ENCODE measurements around the gene MRTFB. TPM values are rescaled to one million over a fixed set of nuclear protein-coding genes. Genes with fewer than 3 reads are reported as not detected.
A peak's percentile ranks its signal among the peaks of the same experiment; 100 is the strongest.

MRTFB gene
- total RNA-seq, 1 experiment from 2014 or later, result 29.8 TPM

- Histone ChIP-seq H3K9me3 (ENCODE audit: low read depth, low read length, poor library complexity, severe bottlenecking) (no peaks in the 10 kb centered on the region), H3K4me3 (ENCODE audit: low read depth, low read length, poor library complexity, severe bottlenecking) (no peak overlapping the region), H3K4me1 (ENCODE audit: insufficient read depth, low read length, poor library complexity, severe bottlenecking) (peaks cover 10% of the 10 kb centered on the region), H3K36me3 (ENCODE audit: insufficient read depth, low read length, poor library complexity, severe bottlenecking) (no peaks in the 10 kb centered on the region), H3K27ac (ENCODE audit: low read depth, low read length, poor library complexity, severe bottlenecking) (no peak overlapping the region), H3K27me3 (replicated peaks; ENCODE audit: insufficient read depth, low read depth, low read length, poor library complexity) (no peaks in the 10 kb centered on the region)
- intact Hi-C loops (cut with micrococcal nuclease; ENCODE audit: unreplicated experiment), result no loop called here
- ChIA-PET CTCF (no interaction called here), POLR2A (ENCODE audit: low non-redundant PET) (no interaction called here)
- no peak for DNase-seq (ENCODE audit: low spot score)
- no peak for TF ChIP-seq EZH2 (IDR thresholded peaks at IDR 0.05; ENCODE audit: borderline replicate concordance, low read depth, low read length, poor library complexity, severe bottlenecking)
- TF ChIP-seq, protein P1, sequence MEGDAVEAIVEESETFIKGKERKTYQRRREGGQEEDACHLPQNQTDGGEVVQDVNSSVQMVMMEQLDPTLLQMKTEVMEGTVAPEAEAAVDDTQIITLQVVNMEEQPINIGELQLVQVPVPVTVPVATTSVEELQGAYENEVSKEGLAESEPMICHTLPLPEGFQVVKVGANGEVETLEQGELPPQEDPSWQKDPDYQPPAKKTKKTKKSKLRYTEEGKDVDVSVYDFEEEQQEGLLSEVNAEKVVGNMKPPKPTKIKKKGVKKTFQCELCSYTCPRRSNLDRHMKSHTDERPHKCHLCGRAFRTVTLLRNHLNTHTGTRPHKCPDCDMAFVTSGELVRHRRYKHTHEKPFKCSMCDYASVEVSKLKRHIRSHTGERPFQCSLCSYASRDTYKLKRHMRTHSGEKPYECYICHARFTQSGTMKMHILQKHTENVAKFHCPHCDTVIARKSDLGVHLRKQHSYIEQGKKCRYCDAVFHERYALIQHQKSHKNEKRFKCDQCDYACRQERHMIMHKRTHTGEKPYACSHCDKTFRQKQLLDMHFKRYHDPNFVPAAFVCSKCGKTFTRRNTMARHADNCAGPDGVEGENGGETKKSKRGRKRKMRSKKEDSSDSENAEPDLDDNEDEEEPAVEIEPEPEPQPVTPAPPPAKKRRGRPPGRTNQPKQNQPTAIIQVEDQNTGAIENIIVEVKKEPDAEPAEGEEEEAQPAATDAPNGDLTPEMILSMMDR (conservative IDR thresholded peaks at IDR 0.05; ENCODE audit: low read depth, low read length), result no peak
- BruUV-seq (replicated peaks), result no TSS peak
Measured at GRCh38 chr16:14283786-14284185, 212.7 kb downstream of the MRTFB start.

DNA sequence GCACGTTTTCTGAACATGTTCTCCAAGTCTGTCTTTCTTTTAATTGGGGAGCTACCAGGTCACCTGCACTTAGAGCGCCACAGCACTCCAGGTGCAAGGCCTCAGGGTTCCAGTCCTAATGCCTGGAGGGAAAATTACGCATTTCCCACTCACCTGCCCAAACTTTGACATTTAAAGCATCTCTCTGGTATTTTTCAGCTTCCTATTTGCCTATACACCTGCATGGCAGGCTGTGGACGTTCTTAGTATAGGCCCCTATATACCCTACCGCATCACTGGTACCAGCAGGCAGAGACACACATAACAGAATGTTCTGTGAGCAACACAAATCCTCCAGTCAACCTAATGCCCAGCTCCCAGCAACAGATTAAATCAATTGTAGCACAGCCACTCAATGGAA lies 213.3 kb downstream of the MRTFB start:
- Histone ChIP-seq H3K4me3 (ENCODE audit: low read depth, low read length, poor library complexity, severe bottlenecking) (peak overlapping the region; percentile 79), H3K36me3 (ENCODE audit: insufficient read depth, low read length, poor library complexity, severe bottlenecking) (no peaks in the 10 kb centered on the region), H3K9me3 (ENCODE audit: low read depth, low read length, poor library complexity, severe bottlenecking) (peaks cover 2% of the 10 kb centered on the region), H3K27ac (ENCODE audit: low read depth, low read length, poor library complexity, severe bottlenecking) (no peak overlapping the region), H3K4me1 (ENCODE audit: insufficient read depth, low read length, poor library complexity, severe bottlenecking) (peaks cover 10% of the 10 kb centered on the region), H3K27me3 (replicated peaks; ENCODE audit: insufficient read depth, low read depth, low read length, poor library complexity) (no peaks in the 10 kb centered on the region)
- ChIA-PET CTCF (no interaction called here), POLR2A (ENCODE audit: low non-redundant PET) (no interaction called here)
- TF ChIP-seq EZH2 (IDR thresholded peaks at IDR 0.05; ENCODE audit: borderline replicate concordance, low read depth, low read length, poor library complexity, severe bottlenecking), result no peak
- TF ChIP-seq, protein P1 (conservative IDR thresholded peaks at IDR 0.05; ENCODE audit: low read depth, low read length), result no peak
- no TSS peak for BruUV-seq (replicated peaks)
- DNase-seq (ENCODE audit: low spot score), result no peak
- intact Hi-C loops (cut with micrococcal nuclease; ENCODE audit: unreplicated experiment), result no loop called here

DNA sequence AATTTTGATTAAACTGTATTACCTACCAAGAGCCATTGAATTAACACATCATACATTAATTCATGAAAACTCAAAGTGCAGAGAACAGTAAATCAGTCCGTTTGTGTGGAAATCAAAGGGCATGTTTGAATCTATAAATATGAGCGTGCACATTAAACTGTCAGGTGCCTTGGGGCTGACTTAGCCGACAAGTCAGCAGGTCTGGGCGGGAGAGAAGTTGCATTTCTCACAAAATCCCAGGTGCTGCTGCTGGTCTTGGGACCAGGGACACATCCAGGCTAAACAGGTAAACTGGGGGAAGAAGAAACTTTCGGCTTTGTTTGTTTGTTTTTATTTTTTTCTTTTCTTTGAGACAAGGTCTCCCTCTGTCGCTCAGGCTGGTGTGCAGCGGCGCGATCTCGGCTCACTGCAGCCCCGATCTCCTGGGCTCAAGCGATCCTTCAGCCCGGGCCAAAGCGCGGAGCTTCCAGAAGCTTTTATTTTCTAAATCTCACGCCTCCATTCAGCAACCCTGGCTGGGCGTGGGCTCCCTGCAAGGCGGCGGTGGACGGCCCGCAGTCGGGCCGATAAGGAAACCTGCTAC lies 213.9 kb downstream of the MRTFB start:
- CTCF ChIA-PET, result interaction anchor here (0.7 to 1.1 kb wide), 2 partner anchors 19 to 361 kb away, joined by 3 to 5 read pairs; no protein-coding TSS in a partner anchor
- intact Hi-C loops (cut with micrococcal nuclease; ENCODE audit: unreplicated experiment), result loop anchor here (5.0 kb wide), 3 partner anchors 33 to 363 kb away; partner anchors contain the start of gene ERCC4
- peak overlapping the region; percentile 67 for H3K27ac ChIP-seq (ENCODE audit: low read depth, low read length, poor library complexity, severe bottlenecking)

More for the DNA sequence above, 213.9 kb downstream of the MRTFB start:
- DNase-seq (ENCODE audit: low spot score), result peak; percentile 82
- H3K27me3 ChIP-seq (replicated peaks; ENCODE audit: insufficient read depth, low read depth, low read length, poor library complexity), result no peaks in the 10 kb centered on the region
- H3K4me1 ChIP-seq (ENCODE audit: insufficient read depth, low read length, poor library complexity, severe bottlenecking), result peaks cover 8% of the 10 kb centered on the region
- peak overlapping the region; percentile 79 for H3K4me3 ChIP-seq (ENCODE audit: low read depth, low read length, poor library complexity, severe bottlenecking)
- no TSS peak for BruUV-seq (replicated peaks)
- POLR2A ChIA-PET (ENCODE audit: low non-redundant PET), result interaction anchor here (0.6 kb wide), 1 partner anchor 321 kb away, joined by 6 read pairs; no protein-coding TSS in a partner anchor
- H3K9me3 ChIP-seq (ENCODE audit: low read depth, low read length, poor library complexity, severe bottlenecking), result peaks cover 8% of the 10 kb centered on the region
- TF ChIP-seq EZH2 (IDR thresholded peaks at IDR 0.05; ENCODE audit: borderline replicate concordance, low read depth, low read length, poor library complexity, severe bottlenecking), result no peak
- TF ChIP-seq, protein P1 (conservative IDR thresholded peaks at IDR 0.05; ENCODE audit: low read depth, low read length), result peak; percentile 54
- no peaks in the 10 kb centered on the region for H3K36me3 ChIP-seq (ENCODE audit: insufficient read depth, low read length, poor library complexity, severe bottlenecking)
